WERI-Rb-1 (cell line): ENCODE results near the gene PTEN.
"Not testable (repeated sequence)": the region's sequence is repeated elsewhere in the genome, so short reads cannot be mapped to it uniquely, and the experiment has no call there.

Source experiments
- DNase-seq: peaks from one replicate; pipeline ENCODE4 v3.0.0-alpha.2; 2020
- H3K27ac ChIP-seq: fragments of 250-450 bp; sonication (Bioruptor Pico); 2 replicates; pipeline ENCODE4 v1.5.1; 2020; ENCODE audit warnings: mild to moderate bottlenecking, moderate library complexity
- H3K27me3 ChIP-seq: fragments of 250-450 bp; sonication (Bioruptor Pico); 2 replicates; pipeline ENCODE4 v1.5.1; 2021; ENCODE audit warnings: mild to moderate bottlenecking, low read depth, moderate library complexity; ENCODE audit not compliant: insufficient read depth, severe bottlenecking
- H3K36me3 ChIP-seq: fragments of 250-450 bp; sonication (Bioruptor Pico); 2 replicates; pipeline ENCODE4 v1.5.1; 2020; ENCODE audit warnings: mild to moderate bottlenecking, moderate library complexity
- H3K4me3 ChIP-seq: 2 replicates; pipeline ENCODE4 v1.5.1; 2011; ENCODE audit warnings: low read depth, mild to moderate bottlenecking, control low read depth, low read length
- H3K9me3 ChIP-seq: fragments of 250-450 bp; sonication (Bioruptor Pico); 2 replicates; pipeline ENCODE4 v1.5.1; 2021; ENCODE audit warnings: mild to moderate bottlenecking, moderate library complexity; ENCODE audit not compliant: severe bottlenecking
- CTCF ChIP-seq: IDR thresholded peaks from 2 replicates; pipeline ENCODE4 v1.5.1; 2011; ENCODE audit warnings: low read depth, mild to moderate bottlenecking, control low read depth, inconsistent platforms, low read length

PTEN gene

GRCh38 chr10:87849001-87849400, 14.4 kb upstream of the PTEN start:
- no peaks in the 10 kb centered on the region for H3K36me3 ChIP-seq
- TF ChIP-seq CTCF, result no peak

DNA sequence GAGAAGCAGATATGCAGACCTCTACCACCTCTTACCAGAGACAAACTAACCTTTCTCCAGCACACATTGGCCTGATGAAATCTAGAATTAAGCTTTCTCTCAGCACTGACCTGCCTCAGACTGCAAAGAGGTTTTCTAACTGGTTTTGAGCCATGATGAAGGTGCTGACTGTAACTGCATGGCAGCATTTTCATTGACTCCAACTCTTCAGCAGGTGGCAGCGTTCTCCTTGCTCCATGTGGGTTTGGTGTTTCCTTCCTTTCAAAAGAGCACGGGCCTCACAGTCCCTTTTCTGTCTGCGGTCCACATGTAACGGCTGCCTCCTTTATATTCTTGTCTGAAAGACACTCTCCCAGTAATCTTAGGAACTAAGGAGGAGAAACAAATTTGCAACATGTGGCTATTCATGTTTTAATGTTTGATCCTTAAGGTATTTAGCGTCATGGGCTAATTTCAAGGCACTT, 12.7 kb upstream of the PTEN start:
- no peaks in the 10 kb centered on the region for H3K9me3 ChIP-seq
- H3K27me3 ChIP-seq, result no peaks in the 10 kb centered on the region
- peak; percentile 68 for DNase-seq
- H3K4me3 ChIP-seq, result no peak overlapping the region
- H3K36me3 ChIP-seq, result no peaks in the 10 kb centered on the region
- TF ChIP-seq CTCF, result peak; percentile 87
- no peak overlapping the region for H3K27ac ChIP-seq

More at GRCh38 chr10:87849001-87849400, 14.4 kb upstream of the PTEN start:
- Histone ChIP-seq H3K4me3 (no peak overlapping the region), H3K27me3 (no peaks in the 10 kb centered on the region), H3K9me3 (no peaks in the 10 kb centered on the region), H3K27ac (no peak overlapping the region)
- DNase-seq, result no peak

GRCh38 chr10:87852089-87852488, 11.3 kb upstream of the PTEN start:
- Histone ChIP-seq H3K27me3 (no peaks in the 10 kb centered on the region), H3K4me3 (no peak overlapping the region), H3K9me3 (no peaks in the 10 kb centered on the region), H3K27ac (no peak overlapping the region), H3K36me3 (no peaks in the 10 kb centered on the region)
- no peak for DNase-seq
- no peak for TF ChIP-seq CTCF

DNA sequence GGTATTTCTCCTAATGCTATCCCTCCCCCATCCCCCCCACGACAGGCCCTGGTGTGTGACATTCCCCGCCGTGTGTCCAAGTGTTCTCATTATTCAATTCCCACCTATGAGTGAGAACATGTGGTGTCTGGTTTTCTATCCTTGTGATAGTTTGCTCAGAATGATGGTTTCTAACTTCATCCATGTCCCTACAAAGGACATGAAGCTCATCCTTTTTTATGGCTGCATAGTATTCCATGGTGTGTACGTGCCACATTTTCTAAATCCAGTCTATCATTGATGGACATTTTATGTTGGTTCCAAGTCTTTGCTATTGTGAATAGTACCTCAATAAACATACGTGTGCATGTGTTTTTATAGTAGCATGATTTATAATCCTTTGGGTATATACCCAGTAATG, 8.2 kb upstream of the PTEN start:
- H3K4me3 ChIP-seq, H3K36me3 ChIP-seq, DNase-seq, H3K9me3 ChIP-seq, H3K27ac ChIP-seq, H3K27me3 ChIP-seq: not testable (repeated sequence)

GRCh38 chr10:87855665-87856064, 7.8 kb upstream of the PTEN start:
- H3K9me3 ChIP-seq, H3K27ac ChIP-seq, H3K36me3 ChIP-seq, DNase-seq, H3K27me3 ChIP-seq, H3K4me3 ChIP-seq: not testable (repeated sequence)

- no peaks in the 10 kb centered on the region for H3K27me3 ChIP-seq
- H3K27ac ChIP-seq, result no peak overlapping the region
- H3K36me3 ChIP-seq, result no peaks in the 10 kb centered on the region
- H3K4me3 ChIP-seq, result no peak overlapping the region
- no peaks in the 10 kb centered on the region for H3K9me3 ChIP-seq
- TF ChIP-seq CTCF, result peak; percentile 37; the same call in 1 of the 2 replicates
- DNase-seq, result peak; percentile 29
Observed at GRCh38 chr10:87860156-87860795, 3.1 kb upstream of the PTEN start.

GRCh38 chr10:87860816-87861403, 2.5 kb upstream of the PTEN start:
- Histone ChIP-seq H3K4me3 (no peak overlapping the region), H3K27me3 (no peaks in the 10 kb centered on the region), H3K9me3 (no peaks in the 10 kb centered on the region), H3K27ac (no peak overlapping the region), H3K36me3 (no peaks in the 10 kb centered on the region)
- no peak for DNase-seq
- no peak for TF ChIP-seq CTCF
